SHP77 treated with DMSO at 0.1 percent for 48 hours (cell line): ENCODE measurements around the gene THAP3.

Experiments
- DNase-seq: peaks from one replicate; lab custom pipeline; 2025; lab: John Stamatoyannopoulos, UW

The THAP3 gene

GRCh38 chr1:6612641-6613360 is 11.9 kb upstream of the THAP3 start:
- DNase-seq: no peak

GRCh38 chr1:6613361-6614018 is 11.2 kb upstream of the THAP3 start, which contains the start of gene PHF13:
Gene PHF13 (plus strand): TSS chr1:6613731. CDS start chr1:6614067, 336 bp downstream.
- peak; percentile 95 for DNase-seq

- no peak for DNase-seq
Measured at GRCh38 chr1:6614019-6614928, 10.4 kb upstream of the THAP3 start.

- DNase-seq: no peak
Measured at GRCh38 chr1:6614929-6615785, 9.5 kb upstream of the THAP3 start.

- DNase-seq: no peak
Measured at GRCh38 chr1:6619045-6619444, 5.6 kb upstream of the THAP3 start.

- DNase-seq: no peak
Measured at GRCh38 chr1:6621429-6622391, 3.0 kb upstream of the THAP3 start.

- DNase-seq: no peak
Measured at GRCh38 chr1:6622396-6623152, 2.1 kb upstream of the THAP3 start.

- no peak for DNase-seq
Measured at GRCh38 chr1:6623269-6623965, 1.3 kb upstream of the THAP3 start.

GRCh38 chr1:6625584-6626149 is 999 bp downstream of the THAP3 start:
- DNase-seq: no peak

GRCh38 chr1:6627031-6627430 is 2.4 kb downstream of the THAP3 start:
- DNase-seq: no peak

GRCh38 chr1:6627841-6628545 is 3.3 kb downstream of the THAP3 start:
- no peak for DNase-seq

- DNase-seq: no peak
Measured at GRCh38 chr1:6628971-6629479, 4.4 kb downstream of the THAP3 start.

- DNase-seq: no peak
Measured at GRCh38 chr1:6630027-6630426, 5.4 kb downstream of the THAP3 start.

- no peak for DNase-seq
Measured at GRCh38 chr1:6631058-6631457, 6.4 kb downstream of the THAP3 start.

GRCh38 chr1:6632588-6633514 is 8.2 kb downstream of the THAP3 start:
- DNase-seq: no peak

GRCh38 chr1:6634371-6635052 is 9.8 kb downstream of the THAP3 start:
- no peak for DNase-seq
